ENCODE results near the gene MICALL1. TPM values are rescaled to one million over a fixed set of nuclear protein-coding genes. Genes with fewer than 3 reads are reported as not detected.
"Not testable (repeated sequence)": the region's sequence is repeated elsewhere in the genome, so short reads cannot be mapped to it uniquely, and the experiment has no call there.

MICALL1 gene
- total and polyA plus RNA-seq, 2 donors = 22.7 to 69.5 TPM

- H3K4me1 ChIP-seq (ENCODE audit: insufficient read depth); DNase-seq (ENCODE audit: extremely low spot score); H3K27ac ChIP-seq (ENCODE audit: low read depth); H3K36me3 ChIP-seq (ENCODE audit: insufficient read depth); H3K4me3 ChIP-seq (ENCODE audit: low read depth, low read length): not testable (repeated sequence)
- 89% methylated on average over 14 of the region's 14 CpGs for WGBS
Observed at GRCh38 chr22:37947142-37947795, 41.2 kb downstream of the MICALL1 start.

DNA sequence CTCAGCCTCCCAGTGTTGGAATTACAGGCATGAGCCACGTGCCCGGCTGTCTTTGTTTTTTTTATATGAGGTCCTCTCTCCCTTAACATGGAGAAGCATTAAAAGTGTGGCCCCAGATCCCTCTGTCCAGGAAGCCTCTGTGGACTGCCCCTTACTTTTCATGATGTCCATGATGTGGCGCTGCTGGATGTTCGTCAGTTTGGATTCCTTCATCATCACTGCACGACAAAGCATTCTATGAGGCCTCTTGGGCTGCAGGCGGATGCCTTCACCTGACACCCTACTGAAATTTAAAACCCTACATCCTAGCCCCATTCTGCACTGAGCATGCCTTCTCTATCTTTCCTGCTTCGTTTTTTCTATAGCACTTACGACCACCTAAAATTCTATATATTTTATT lies 45.2 kb downstream of the MICALL1 start:
- Histone ChIP-seq H3K4me3 (ENCODE audit: low read depth, low read length) (no peak overlapping the region), H3K36me3 (ENCODE audit: insufficient read depth) (no peaks in the 10 kb centered on the region), H3K27ac (ENCODE audit: low read depth) (no peak overlapping the region), H3K4me1 (ENCODE audit: insufficient read depth) (no peaks in the 10 kb centered on the region)
- no peak for DNase-seq (ENCODE audit: extremely low spot score)
- 43% methylated on average over 8 of the region's 8 CpGs for WGBS

GRCh38 chr22:37952629-37953028 lies 46.5 kb downstream of the MICALL1 start:
- not testable (repeated sequence) for DNase-seq (ENCODE audit: extremely low spot score); H3K4me1 ChIP-seq (ENCODE audit: insufficient read depth); H3K36me3 ChIP-seq (ENCODE audit: insufficient read depth); H3K27ac ChIP-seq (ENCODE audit: low read depth)
- 5% methylated on average over 20 of the region's 20 CpGs for WGBS
- H3K4me3 ChIP-seq (ENCODE audit: low read depth, low read length) = peak overlapping the region; percentile 79

- no peak overlapping the region for H3K27ac ChIP-seq (ENCODE audit: low read depth)
- DNase-seq (ENCODE audit: extremely low spot score) = no peak
- no peaks in the 10 kb centered on the region for H3K4me1 ChIP-seq (ENCODE audit: insufficient read depth)
- WGBS = under 1% methylated on average over 13 of the region's 13 CpGs
- no peaks in the 10 kb centered on the region for H3K36me3 ChIP-seq (ENCODE audit: insufficient read depth)
- H3K4me3 ChIP-seq (ENCODE audit: low read depth, low read length) = peak overlapping the region; percentile 79
Observed at GRCh38 chr22:37953062-37953436, 47.0 kb downstream of the MICALL1 start.

- Histone ChIP-seq H3K4me3 (ENCODE audit: low read depth, low read length) (peak within 1 kb of the TSS; percentile 79), H3K36me3 (ENCODE audit: insufficient read depth) (no peaks in the 10 kb centered on the region), H3K4me1 (ENCODE audit: insufficient read depth) (no peaks in the 10 kb centered on the region), H3K27ac (ENCODE audit: low read depth) (peak within 1 kb of the TSS; percentile 68)
- peak; percentile 92 for DNase-seq (ENCODE audit: extremely low spot score)
- WGBS = under 1% methylated on average over 52 of the region's 52 CpGs
Observed at GRCh38 chr22:37953437-37954179, 47.5 kb downstream of the MICALL1 start, which contains the start of the genes C22orf23 and POLR2F. Gene C22orf23, minus strand, starts transcription at chr22:37953601. Its CDS starts 452 bp downstream, at chr22:37953149. Gene POLR2F, plus strand, starts transcription at chr22:37953699. Its CDS starts 89 bp downstream, at chr22:37953788.

GRCh38 chr22:37954686-37955085 lies 48.6 kb downstream of the MICALL1 start:
- H3K27ac ChIP-seq (ENCODE audit: low read depth) = no peak overlapping the region
- peak overlapping the region; percentile 79 for H3K4me3 ChIP-seq (ENCODE audit: low read depth, low read length)
- DNase-seq (ENCODE audit: extremely low spot score) = no peak
- H3K4me1 ChIP-seq (ENCODE audit: insufficient read depth) = no peaks in the 10 kb centered on the region
- 60% methylated on average over 4 of the region's 4 CpGs for WGBS
- H3K36me3 ChIP-seq (ENCODE audit: insufficient read depth) = no peaks in the 10 kb centered on the region

GRCh38 chr22:37955825-37956397 lies 49.8 kb downstream of the MICALL1 start:
- H3K27ac ChIP-seq (ENCODE audit: low read depth); H3K36me3 ChIP-seq (ENCODE audit: insufficient read depth); H3K4me1 ChIP-seq (ENCODE audit: insufficient read depth); DNase-seq (ENCODE audit: extremely low spot score); H3K4me3 ChIP-seq (ENCODE audit: low read depth, low read length): not testable (repeated sequence)
- WGBS = 82% methylated on average over 15 of the region's 15 CpGs

DNA sequence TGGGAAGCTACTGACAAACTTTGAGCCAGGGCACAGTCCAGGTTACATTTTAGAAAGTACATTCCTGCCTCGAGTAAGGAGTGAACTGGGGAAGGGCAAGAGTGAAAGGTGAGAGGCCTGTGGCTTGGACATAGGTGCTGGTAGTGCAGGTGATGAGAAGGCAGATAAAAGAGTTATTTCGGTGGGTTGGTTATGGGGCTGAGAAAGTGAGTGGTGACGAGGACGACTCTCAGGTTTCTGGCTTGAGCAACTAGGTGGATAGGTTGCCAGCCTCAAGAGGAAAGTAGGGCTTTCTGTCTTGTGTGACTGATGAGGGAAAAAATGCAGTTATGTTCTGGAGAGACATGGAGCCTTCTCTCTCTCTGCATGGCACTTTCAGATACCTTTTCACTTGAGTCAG lies 51.1 kb downstream of the MICALL1 start:
- DNase-seq (ENCODE audit: extremely low spot score) = no peak
- no peaks in the 10 kb centered on the region for H3K4me1 ChIP-seq (ENCODE audit: insufficient read depth)
- WGBS = 89% methylated on average over 4 of the region's 4 CpGs
- H3K4me3 ChIP-seq (ENCODE audit: low read depth, low read length) = no peak overlapping the region
- no peak overlapping the region for H3K27ac ChIP-seq (ENCODE audit: low read depth)
- no peaks in the 10 kb centered on the region for H3K36me3 ChIP-seq (ENCODE audit: insufficient read depth)

DNA sequence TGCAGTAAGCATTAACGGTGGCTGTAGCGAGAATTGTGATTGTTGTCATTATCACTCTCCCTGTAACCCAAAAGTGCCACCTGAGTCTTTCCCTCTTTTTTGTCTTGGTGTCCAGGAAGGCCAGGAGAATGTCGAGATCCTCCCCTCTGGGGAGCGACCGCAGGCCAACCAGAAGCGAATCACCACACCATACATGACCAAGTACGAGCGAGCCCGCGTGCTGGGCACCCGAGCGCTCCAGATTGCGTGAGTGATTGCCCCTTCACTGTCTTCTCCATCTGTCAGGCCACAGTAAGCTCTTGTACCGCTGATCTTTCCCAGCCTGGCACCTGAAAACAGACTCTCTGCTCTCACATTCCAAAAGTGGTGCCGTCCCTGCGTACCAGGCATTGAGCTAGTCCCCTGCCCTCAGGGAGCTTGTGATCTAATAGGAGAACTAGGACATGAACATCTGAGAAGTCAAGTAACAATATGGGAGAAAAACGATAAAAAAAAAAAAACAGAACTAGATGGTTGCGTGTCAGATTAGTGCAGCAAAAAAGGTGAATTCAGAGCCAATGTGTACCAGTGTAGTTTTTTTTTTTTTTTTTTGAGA lies 53.2 kb downstream of the MICALL1 start:
- H3K4me3 ChIP-seq (ENCODE audit: low read depth, low read length) = no peak overlapping the region
- WGBS = 94% methylated on average over 18 of the region's 18 CpGs
- no peak overlapping the region for H3K27ac ChIP-seq (ENCODE audit: low read depth)
- no peaks in the 10 kb centered on the region for H3K36me3 ChIP-seq (ENCODE audit: insufficient read depth)
- no peaks in the 10 kb centered on the region for H3K4me1 ChIP-seq (ENCODE audit: insufficient read depth)
- DNase-seq (ENCODE audit: extremely low spot score) = no peak

GRCh38 chr22:37961062-37961461 lies 55.0 kb downstream of the MICALL1 start:
- Histone ChIP-seq H3K4me1 (ENCODE audit: insufficient read depth) (no peaks in the 10 kb centered on the region), H3K36me3 (ENCODE audit: insufficient read depth) (no peaks in the 10 kb centered on the region), H3K27ac (ENCODE audit: low read depth) (no peak overlapping the region), H3K4me3 (ENCODE audit: low read depth, low read length) (no peak overlapping the region)
- 97% methylated on average over 4 of the region's 4 CpGs for WGBS
- DNase-seq (ENCODE audit: extremely low spot score) = no peak

DNA sequence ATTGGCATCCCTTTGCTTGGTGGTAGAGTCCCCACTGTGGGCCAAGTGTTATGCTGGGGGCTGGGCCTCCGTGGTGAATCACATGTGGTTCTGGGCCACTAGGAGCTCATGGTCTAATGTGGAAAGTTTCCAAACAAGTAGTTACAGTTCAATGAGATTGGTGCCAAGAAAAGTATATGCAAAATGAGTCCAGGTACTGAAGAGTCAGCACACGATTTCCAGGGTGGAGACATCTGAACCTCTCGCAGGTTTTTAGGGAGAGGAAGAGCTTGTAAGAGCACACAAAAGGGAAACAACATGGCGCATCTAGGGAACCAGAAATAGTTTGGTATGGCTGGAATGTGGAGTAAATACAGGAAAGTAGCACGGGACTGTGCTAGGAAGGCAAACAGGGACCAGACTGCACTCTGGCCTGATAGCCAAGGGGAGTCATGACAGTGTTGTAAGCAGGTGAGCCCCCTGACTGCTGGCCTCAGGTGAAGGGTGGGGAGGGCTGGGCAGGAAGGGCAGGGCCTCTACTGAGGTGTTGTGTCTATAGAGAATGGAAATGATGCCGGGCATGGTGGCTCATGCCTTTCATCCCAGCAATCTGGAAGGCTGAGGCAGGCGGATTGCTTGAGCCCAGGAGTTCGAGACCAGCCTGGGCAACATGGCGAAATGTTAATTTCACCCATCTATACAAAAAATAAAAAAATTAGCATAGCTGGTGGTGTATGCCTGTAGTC lies 60.0 kb downstream of the MICALL1 start:
- no peaks in the 10 kb centered on the region for H3K4me1 ChIP-seq (ENCODE audit: insufficient read depth)
- no peaks in the 10 kb centered on the region for H3K36me3 ChIP-seq (ENCODE audit: insufficient read depth)
- WGBS = 80% methylated on average over 9 of the region's 9 CpGs
- no peak overlapping the region for H3K27ac ChIP-seq (ENCODE audit: low read depth)
- no peak for DNase-seq (ENCODE audit: extremely low spot score)
- no peak overlapping the region for H3K4me3 ChIP-seq (ENCODE audit: low read depth, low read length)

- H3K36me3 ChIP-seq (ENCODE audit: insufficient read depth) = no peaks in the 10 kb centered on the region
- WGBS = 60% methylated on average over 1 of the region's 1 CpG
- no peak overlapping the region for H3K4me3 ChIP-seq (ENCODE audit: low read depth, low read length)
Observed at GRCh38 chr22:37967147-37967546, 61.0 kb downstream of the MICALL1 start.

More at GRCh38 chr22:37967147-37967546, 61.0 kb downstream of the MICALL1 start:
- no peak for DNase-seq (ENCODE audit: extremely low spot score)
- Histone ChIP-seq H3K4me1 (ENCODE audit: insufficient read depth) (no peaks in the 10 kb centered on the region), H3K27ac (ENCODE audit: low read depth) (no peak overlapping the region)
